ENCODE results near the gene LRWD1.

LRWD1 gene

GRCh38 chr7:102450242-102450641, 14.5 kb upstream of the LRWD1 start (continued):
- TF ChIP-seq HOXD13 (CRISPR knock-in tag; IDR thresholded peaks at IDR 0.05; ENCODE audit: borderline replicate concordance): no peak
- TF ChIP-seq ZNF10 (tag by site-specific recombination; IDR thresholded peaks at IDR 0.05): no peak
- no peak for TF ChIP-seq RBAK (tag by site-specific recombination; IDR thresholded peaks at IDR 0.05)
- TF ChIP-seq ZNF830 (tag by site-specific recombination; IDR thresholded peaks at IDR 0.05; ENCODE audit: low read depth): no peak
- no peak for TF ChIP-seq ZNF529 (tag by site-specific recombination; IDR thresholded peaks at IDR 0.05; ENCODE audit: insufficient replicate concordance)
- TF ChIP-seq ZNF544 (tag by site-specific recombination; IDR thresholded peaks at IDR 0.05): no peak
- TF ChIP-seq ZBTB44 (tag by site-specific recombination; IDR thresholded peaks at IDR 0.05): no peak
- TF ChIP-seq ZNF292 (tag by site-specific recombination; IDR thresholded peaks at IDR 0.05; ENCODE audit: borderline replicate concordance, low read depth): no peak
- no peak for TF ChIP-seq ZNF501 (tag by site-specific recombination; IDR thresholded peaks at IDR 0.05)
- TF ChIP-seq ZNF169 (tag by site-specific recombination; IDR thresholded peaks at IDR 0.05): no peak
- peak; percentile 46 for TF ChIP-seq ZFHX2 (tag by site-specific recombination; conservative IDR thresholded peaks at IDR 0.05)
- TF ChIP-seq ZNF777 (tag by site-specific recombination; IDR thresholded peaks at IDR 0.05; ENCODE audit: borderline replicate concordance): no peak
- TF ChIP-seq, protein P1, sequence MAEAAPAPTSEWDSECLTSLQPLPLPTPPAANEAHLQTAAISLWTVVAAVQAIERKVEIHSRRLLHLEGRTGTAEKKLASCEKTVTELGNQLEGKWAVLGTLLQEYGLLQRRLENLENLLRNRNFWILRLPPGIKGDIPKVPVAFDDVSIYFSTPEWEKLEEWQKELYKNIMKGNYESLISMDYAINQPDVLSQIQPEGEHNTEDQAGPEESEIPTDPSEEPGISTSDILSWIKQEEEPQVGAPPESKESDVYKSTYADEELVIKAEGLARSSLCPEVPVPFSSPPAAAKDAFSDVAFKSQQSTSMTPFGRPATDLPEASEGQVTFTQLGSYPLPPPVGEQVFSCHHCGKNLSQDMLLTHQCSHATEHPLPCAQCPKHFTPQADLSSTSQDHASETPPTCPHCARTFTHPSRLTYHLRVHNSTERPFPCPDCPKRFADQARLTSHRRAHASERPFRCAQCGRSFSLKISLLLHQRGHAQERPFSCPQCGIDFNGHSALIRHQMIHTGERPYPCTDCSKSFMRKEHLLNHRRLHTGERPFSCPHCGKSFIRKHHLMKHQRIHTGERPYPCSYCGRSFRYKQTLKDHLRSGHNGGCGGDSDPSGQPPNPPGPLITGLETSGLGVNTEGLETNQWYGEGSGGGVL (tag by site-specific recombination; IDR thresholded peaks at IDR 0.05): no peak
- TF ChIP-seq ZBTB26 (tag by site-specific recombination; optimal IDR thresholded peaks at IDR 0.05): no peak
- no peak for TF ChIP-seq ATF2 (tag by site-specific recombination; IDR thresholded peaks at IDR 0.05; ENCODE audit: low read depth)
- TF ChIP-seq ZNF221 (tag by site-specific recombination; IDR thresholded peaks at IDR 0.05; ENCODE audit: borderline replicate concordance): no peak
- no peak for TF ChIP-seq ZNF639 (tag by site-specific recombination; IDR thresholded peaks at IDR 0.05)

GRCh38 chr7:102451371-102452054, 13.3 kb upstream of the LRWD1 start:
- ChIA-PET POLR2A (no interaction called here), CTCF (interaction anchor here (2.0 kb wide), 1 partner anchor 47 kb away, joined by 9 read pairs; no protein-coding TSS in a partner anchor)
- no peaks in the 10 kb centered on the region for H3K9me3 ChIP-seq (ENCODE audit: control insufficient read depth, insufficient read depth, low read depth, low read length)
- H3K4me1 ChIP-seq (ENCODE audit: control insufficient read depth, insufficient read depth, low read length): peaks cover under 1% of the 10 kb centered on the region; the same call in 1 of the 2 replicates
- H3K27ac ChIP-seq (ENCODE audit: extremely low read depth, low read depth, low read length): no peak overlapping the region
- peaks cover 0 to 14% of the 10 kb centered on the region in 2 experiments; a peak in 2 of 3 replicates for H3K36me3 ChIP-seq (ENCODE audit: control insufficient read depth in 2 of 2, insufficient read depth in 1 of 2, low read length in 2 of 2)
- no peak overlapping the region for H3K4me3 ChIP-seq (ENCODE audit: low read depth, low read length)
- TF ChIP-seq ZFP3 (tag by site-specific recombination; IDR thresholded peaks at IDR 0.05; ENCODE audit: low read depth) (no peak), ZNF311 (tag by site-specific recombination; IDR thresholded peaks at IDR 0.05; ENCODE audit: borderline replicate concordance) (no peak), ZNF639 (tag by site-specific recombination; IDR thresholded peaks at IDR 0.05) (no peak), SP2 (tag by site-specific recombination; IDR thresholded peaks at IDR 0.05) (no peak), ZNF580 (tag by site-specific recombination; IDR thresholded peaks at IDR 0.05) (no peak), ZNF600 (tag by site-specific recombination; IDR thresholded peaks at IDR 0.05) (no peak), ZNF660 (tag by site-specific recombination; IDR thresholded peaks at IDR 0.05) (no peak), PRDM4 (tag by site-specific recombination; IDR thresholded peaks at IDR 0.05) (no peak)
